Neural progenitor cell (in vitro differentiated cells): ENCODE data around the gene PRR29. TPM values are rescaled to one million over a fixed set of nuclear protein-coding genes. Genes with fewer than 3 reads are reported as not detected.

ENCODE experiments used
- DNase-seq: peaks from one replicate; pipeline ENCODE4 v3.0.0-alpha.2; 2016; ENCODE audit warnings: low spot score
- H2AFZ ChIP-seq: fragments of 200-600 bp; sonication (generic); replicated peaks from 2 replicates; pipeline ENCODE4 v1.6.1; 2016; ENCODE audit warnings: antibody characterized with exemption
- H3F3A ChIP-seq: fragments of 200-600 bp; sonication (generic); 2 replicates; pipeline ENCODE4 v1.6.1; 2016; ENCODE audit warnings: antibody characterized with exemption, low read depth
- H3K27ac ChIP-seq: fragments of 200-600 bp; sonication (generic); 2 replicates; pipeline ENCODE4 v1.5.1; 2016; ENCODE audit warnings: mild to moderate bottlenecking
- H3K27me3 ChIP-seq: fragments of 200-600 bp; sonication (generic); 2 replicates; pipeline ENCODE4 v1.6.1; 2016; ENCODE audit warnings: mild to moderate bottlenecking, moderate library complexity
- H3K36me3 ChIP-seq: fragments of 200-600 bp; sonication (generic); 2 replicates; pipeline ENCODE4 v1.5.1; 2016
- H3K4me1 ChIP-seq: fragments of 200-600 bp; sonication (generic); 2 replicates; pipeline ENCODE4 v1.6.1; 2016; ENCODE audit warnings: mixed run types
- H3K4me2 ChIP-seq: fragments of 200-600 bp; sonication (generic); 2 replicates; pipeline ENCODE4 v1.6.1; 2016
- H3K4me3 ChIP-seq: fragments of 200-600 bp; sonication (generic); 2 replicates; pipeline ENCODE4 v1.5.1; 2016
- H3K79me2 ChIP-seq: fragments of 200-600 bp; sonication (generic); 2 replicates; pipeline ENCODE4 v1.6.1; 2016; ENCODE audit warnings: low read depth
- H3K9ac ChIP-seq: fragments of 200-600 bp; sonication (generic); 2 replicates; pipeline ENCODE4 v1.6.1; 2016
- H3K9me3 ChIP-seq: fragments of 200-600 bp; sonication (generic); 2 replicates; pipeline ENCODE4 v1.5.1; 2016; ENCODE audit warnings: low read depth
- H4K20me1 ChIP-seq: fragments of 200-600 bp; sonication (generic); 2 replicates; pipeline ENCODE4 v1.6.1; 2016; ENCODE audit warnings: low read depth
- H3K27ac Mint-ChIP-seq: 3 replicates; pipeline ENCODE4 v1.8.0; 2021; ENCODE audit warnings: mixed read lengths
- H3K27me3 Mint-ChIP-seq: 2 replicates; pipeline ENCODE4 v1.8.0; 2022; ENCODE audit warnings: low read depth, mild to moderate bottlenecking, inconsistent platforms, moderate library complexity, mixed read lengths; ENCODE audit not compliant: insufficient read depth
- H3K36me3 Mint-ChIP-seq: 3 replicates; pipeline ENCODE4 v1.8.0; 2021; ENCODE audit warnings: mixed read lengths
- H3K4me1 Mint-ChIP-seq: 3 replicates; pipeline ENCODE4 v1.8.0; 2021; ENCODE audit warnings: mixed read lengths
- H3K4me3 Mint-ChIP-seq: 3 replicates; pipeline ENCODE4 v1.8.0; 2021; ENCODE audit warnings: mild to moderate bottlenecking, moderate library complexity, mixed read lengths
- H3K9me3 Mint-ChIP-seq: 3 replicates; pipeline ENCODE4 v1.8.0; 2020; ENCODE audit warnings: mixed read lengths
- EZH2 ChIP-seq: fragments of 200-600 bp; sonication (generic); IDR thresholded peaks from 2 replicates; pipeline ENCODE4 v1.6.1; 2017; ENCODE audit warnings: antibody characterized with exemption, mild to moderate bottlenecking, moderate library complexity
- EZH2phosphoT487 ChIP-seq: fragments of 200-600 bp; sonication (generic); IDR thresholded peaks from 2 replicates; pipeline ENCODE4 v1.6.1; 2017; ENCODE audit warnings: antibody characterized with exemption
- total RNA-seq: library from RNA; depleted of rRNA; stranded (reverse); fragments of >200 nt; gene quantifications from 2 replicates; pipeline ENCODE4 v1.2.3, GENCODE V29; 2015; ENCODE audit warnings: low replicate concordance
- TF ChIP-seq, protein P1 (sequence below): fragments of 200-600 bp; sonication (generic); IDR thresholded peaks from 2 replicates; pipeline ENCODE4 v1.5.1; 2017; ENCODE audit warnings: antibody characterized with exemption, mild to moderate bottlenecking

PRR29 gene
- total RNA-seq, 1 donor from 2014 or later = 0.95 TPM

- Histone ChIP-seq H3K4me2 (no peak overlapping the region), H3K4me1 (no peaks in the 10 kb centered on the region), H3K9me3 (no peaks in the 10 kb centered on the region), H3F3A (no peaks in the 10 kb centered on the region), H3K36me3 (no peaks in the 10 kb centered on the region), H3K27me3 (no peaks in the 10 kb centered on the region), H4K20me1 (no peaks in the 10 kb centered on the region), H2AFZ (no peak overlapping the region), H3K9ac (no peak overlapping the region), H3K27ac (no peak overlapping the region), H3K79me2 (no peaks in the 10 kb centered on the region), H3K4me3 (no peak overlapping the region)
- DNase-seq = no peak
- Mint-ChIP-seq H3K4me1 (peaks cover 3% of the 10 kb centered on the region), H3K27me3 (peaks cover 9% of the 10 kb centered on the region), H3K9me3 (no peaks in the 10 kb centered on the region), H3K27ac (no peak overlapping the region), H3K4me3 (no peak overlapping the region), H3K36me3 (no peaks in the 10 kb centered on the region)
- TF ChIP-seq EZH2phosphoT487 = no peak
Measured at GRCh38 chr17:64032081-64032480, 33.9 kb downstream of the PRR29 start.

DNA sequence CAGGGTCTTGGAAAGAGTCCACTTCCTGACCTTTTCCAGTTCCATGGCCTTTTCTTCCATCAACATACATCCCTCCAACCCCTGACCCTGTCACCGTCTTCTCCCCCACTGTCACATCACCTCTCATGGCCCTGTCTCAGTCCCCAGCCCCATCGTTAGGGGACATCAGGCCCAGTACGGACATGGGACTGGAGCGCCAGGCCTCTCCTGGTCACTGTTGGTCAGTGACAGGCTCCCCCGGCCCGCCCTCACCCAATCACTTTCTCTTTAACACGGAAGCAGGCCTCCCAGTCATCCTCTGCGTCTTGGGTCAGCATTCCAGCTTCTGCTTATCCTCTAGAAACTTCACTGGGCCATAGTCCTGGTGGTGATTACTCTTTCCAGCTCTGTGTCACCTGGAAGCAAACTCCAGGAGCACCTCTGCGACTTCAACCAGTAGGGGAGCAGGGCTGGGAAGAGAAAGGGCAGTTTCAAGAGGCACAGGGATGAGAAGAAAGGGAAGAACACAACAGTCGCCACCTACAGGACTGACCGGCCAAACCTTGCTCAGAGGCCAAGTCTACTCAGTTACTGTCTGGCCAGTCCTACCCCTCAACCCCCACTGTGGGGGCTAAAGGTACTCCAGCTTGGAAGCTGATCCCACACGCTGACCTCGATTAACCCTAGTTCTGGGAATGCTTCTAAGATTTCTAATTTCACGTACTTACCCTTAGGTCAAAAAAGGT, 38.2 kb downstream of the PRR29 start:
- H3K27ac ChIP-seq = no peak overlapping the region
- no peak overlapping the region for H3K9ac ChIP-seq
- no peaks in the 10 kb centered on the region for H3F3A ChIP-seq
- peaks cover 6% of the 10 kb centered on the region for H3K4me1 ChIP-seq
- no peaks in the 10 kb centered on the region for H3K9me3 ChIP-seq
- H3K4me3 ChIP-seq = no peak overlapping the region
- Mint-ChIP-seq H3K27ac (no peak overlapping the region), H3K36me3 (no peaks in the 10 kb centered on the region), H3K4me3 (no peak overlapping the region), H3K27me3 (peaks cover 9% of the 10 kb centered on the region), H3K9me3 (no peaks in the 10 kb centered on the region), H3K4me1 (peaks cover 3% of the 10 kb centered on the region)
- H2AFZ ChIP-seq = peak overlapping the region; percentile 34
- no peaks in the 10 kb centered on the region for H3K79me2 ChIP-seq
- no peaks in the 10 kb centered on the region for H3K36me3 ChIP-seq
- no peak for TF ChIP-seq EZH2
- TF ChIP-seq EZH2phosphoT487 = no peak
- TF ChIP-seq, protein P1, sequence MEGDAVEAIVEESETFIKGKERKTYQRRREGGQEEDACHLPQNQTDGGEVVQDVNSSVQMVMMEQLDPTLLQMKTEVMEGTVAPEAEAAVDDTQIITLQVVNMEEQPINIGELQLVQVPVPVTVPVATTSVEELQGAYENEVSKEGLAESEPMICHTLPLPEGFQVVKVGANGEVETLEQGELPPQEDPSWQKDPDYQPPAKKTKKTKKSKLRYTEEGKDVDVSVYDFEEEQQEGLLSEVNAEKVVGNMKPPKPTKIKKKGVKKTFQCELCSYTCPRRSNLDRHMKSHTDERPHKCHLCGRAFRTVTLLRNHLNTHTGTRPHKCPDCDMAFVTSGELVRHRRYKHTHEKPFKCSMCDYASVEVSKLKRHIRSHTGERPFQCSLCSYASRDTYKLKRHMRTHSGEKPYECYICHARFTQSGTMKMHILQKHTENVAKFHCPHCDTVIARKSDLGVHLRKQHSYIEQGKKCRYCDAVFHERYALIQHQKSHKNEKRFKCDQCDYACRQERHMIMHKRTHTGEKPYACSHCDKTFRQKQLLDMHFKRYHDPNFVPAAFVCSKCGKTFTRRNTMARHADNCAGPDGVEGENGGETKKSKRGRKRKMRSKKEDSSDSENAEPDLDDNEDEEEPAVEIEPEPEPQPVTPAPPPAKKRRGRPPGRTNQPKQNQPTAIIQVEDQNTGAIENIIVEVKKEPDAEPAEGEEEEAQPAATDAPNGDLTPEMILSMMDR = peak; percentile 24
- H3K4me2 ChIP-seq = no peak overlapping the region
- no peaks in the 10 kb centered on the region for H4K20me1 ChIP-seq
- peak; percentile 22 for DNase-seq
- no peaks in the 10 kb centered on the region for H3K27me3 ChIP-seq

GRCh38 chr17:64037180-64037579, 39.0 kb downstream of the PRR29 start:
- Histone ChIP-seq H3F3A (no peaks in the 10 kb centered on the region), H3K27ac (no peak overlapping the region), H3K4me1 (peaks cover 6% of the 10 kb centered on the region), H3K36me3 (no peaks in the 10 kb centered on the region), H3K4me2 (no peak overlapping the region), H2AFZ (no peak overlapping the region), H3K79me2 (no peaks in the 10 kb centered on the region), H3K4me3 (no peak overlapping the region), H3K9me3 (no peaks in the 10 kb centered on the region), H3K9ac (no peak overlapping the region), H4K20me1 (no peaks in the 10 kb centered on the region), H3K27me3 (no peaks in the 10 kb centered on the region)
- DNase-seq = no peak
- Mint-ChIP-seq H3K36me3 (peaks cover 3% of the 10 kb centered on the region), H3K4me1 (peaks cover 3% of the 10 kb centered on the region), H3K9me3 (no peaks in the 10 kb centered on the region), H3K4me3 (no peak overlapping the region), H3K27me3 (peaks cover 12% of the 10 kb centered on the region), H3K27ac (no peak overlapping the region)
- TF ChIP-seq, protein P1 = no peak
- no peak for TF ChIP-seq EZH2
- TF ChIP-seq EZH2phosphoT487 = no peak

DNA sequence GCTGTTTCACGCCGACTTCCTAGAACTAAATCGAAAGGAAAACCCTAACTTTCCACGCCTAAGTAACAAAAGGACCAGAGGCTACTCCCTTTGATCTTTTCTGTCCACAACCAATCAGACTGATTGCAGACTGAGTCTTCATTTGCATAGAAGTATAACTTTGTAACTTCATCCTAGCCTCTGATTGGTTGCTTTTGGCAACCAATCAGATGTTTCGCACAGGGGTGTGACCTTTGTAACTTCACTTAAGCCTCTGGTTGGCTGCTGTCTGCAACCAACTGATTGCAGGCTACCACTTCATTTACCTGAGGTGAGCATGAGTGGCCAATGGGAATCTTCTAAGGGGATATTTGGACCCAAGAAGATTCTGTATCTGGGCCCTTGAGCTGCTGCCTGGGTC, 39.7 kb downstream of the PRR29 start:
- DNase-seq = no peak
- H3K9me3 Mint-ChIP-seq = no peaks in the 10 kb centered on the region
- H3K36me3 ChIP-seq = no peaks in the 10 kb centered on the region
- no peaks in the 10 kb centered on the region for H4K20me1 ChIP-seq
- no peaks in the 10 kb centered on the region for H3K27me3 ChIP-seq
- no peak overlapping the region for H2AFZ ChIP-seq
- H3K9ac ChIP-seq = no peak overlapping the region
- no peak overlapping the region for H3K27ac Mint-ChIP-seq
- H3K36me3 Mint-ChIP-seq = peaks cover 5% of the 10 kb centered on the region
- H3K4me1 ChIP-seq = peaks cover 6% of the 10 kb centered on the region
- no peaks in the 10 kb centered on the region for H3K9me3 ChIP-seq
- H3K4me3 ChIP-seq = no peak overlapping the region
- TF ChIP-seq EZH2phosphoT487 = no peak
- TF ChIP-seq EZH2 = no peak
- TF ChIP-seq, protein P1 = no peak
- H3K4me3 Mint-ChIP-seq = no peak overlapping the region
- H3F3A ChIP-seq = no peaks in the 10 kb centered on the region
- H3K79me2 ChIP-seq = no peaks in the 10 kb centered on the region
- H3K4me1 Mint-ChIP-seq = peaks cover 3% of the 10 kb centered on the region
- peaks cover 12% of the 10 kb centered on the region for H3K27me3 Mint-ChIP-seq
- H3K27ac ChIP-seq = no peak overlapping the region
- H3K4me2 ChIP-seq = no peak overlapping the region
